SK-N-MC (cell line): Measurements from ENCODE around the gene SDK2.

Experiments used
- DNase-seq: peaks from one replicate; pipeline ENCODE4 v3.0.0-alpha.2; 2011; ENCODE audit warnings: low read depth, low spot score
- H3K27ac ChIP-seq: fragments of 200-600 bp; sonication (generic); 2 replicates; pipeline ENCODE4 v1.5.1; 2016; ENCODE audit warnings: mixed run types
- H3K36me3 ChIP-seq: fragments of 200-600 bp; sonication (generic); 2 replicates; pipeline ENCODE4 v1.6.1; 2017; ENCODE audit warnings: antibody characterized with exemption, low read length, mixed read lengths; ENCODE audit not compliant: insufficient read depth
- H3K4me3 ChIP-seq: fragments of 200-600 bp; sonication (generic); 2 replicates; pipeline ENCODE4 v1.5.1; 2016
- H3K9ac ChIP-seq: fragments of 200-600 bp; sonication (generic); 2 replicates; pipeline ENCODE4 v1.8.0; 2017; ENCODE audit warnings: mixed run types, mixed read lengths; ENCODE audit not compliant: insufficient read length
- H3K9me3 ChIP-seq: fragments of 200-600 bp; sonication (generic); 2 replicates; pipeline ENCODE4 v1.6.1; 2017; ENCODE audit warnings: low read depth, mild to moderate bottlenecking, antibody characterized with exemption, low read length, moderate library complexity, mixed read lengths
- EZH2 ChIP-seq: fragments of 200-600 bp; sonication (generic); IDR thresholded peaks from one replicate; pipeline ENCODE4 v1.6.1; 2017; ENCODE audit warnings: antibody characterized with exemption
- FOXP2 ChIP-seq: optimal IDR thresholded peaks from 2 replicates; pipeline ENCODE3; 2011; ENCODE audit warnings: mild to moderate bottlenecking, moderate library complexity; ENCODE audit not compliant: insufficient read depth; ENCODE audit errors: extremely low read length, control extremely low read depth
- POLR2AphosphoS5 ChIP-seq: IDR thresholded peaks from 2 replicates; pipeline ENCODE4 v1.6.1; 2012; ENCODE audit warnings: mild to moderate bottlenecking, low read depth, low read length, borderline replicate concordance

The SDK2 gene

GRCh38 chr17:73644145-73645049, at the start of gene SDK2:
TSS of gene SDK2 (minus strand) at chr17:73644445. CDS start at chr17:73644088, 357 bp downstream.
- no peaks in the 10 kb centered on the region for H3K9me3 ChIP-seq
- H3K4me3 ChIP-seq: no peak within 1 kb of the TSS
- no peak within 1 kb of the TSS for H3K9ac ChIP-seq
- DNase-seq: no peak
- no peak within 1 kb of the TSS for H3K27ac ChIP-seq
- TF ChIP-seq EZH2 (peak; percentile 2), FOXP2 (no peak)
- no peaks in the 10 kb centered on the region for H3K36me3 ChIP-seq

- Histone ChIP-seq H3K27ac (no peak overlapping the region), H3K4me3 (no peak overlapping the region), H3K9me3 (no peaks in the 10 kb centered on the region), H3K9ac (no peak overlapping the region), H3K36me3 (no peaks in the 10 kb centered on the region)
- no peak for DNase-seq
- TF ChIP-seq FOXP2 (no peak), POLR2AphosphoS5 (no peak), EZH2 (no peak)
Measured at GRCh38 chr17:73693071-73693470, 48.8 kb upstream of the SDK2 start.

GRCh38 chr17:73691321-73691766, 47.1 kb upstream of the SDK2 start:
- Histone ChIP-seq H3K36me3 (no peaks in the 10 kb centered on the region), H3K4me3 (no peak overlapping the region), H3K9ac (no peak overlapping the region), H3K9me3 (no peaks in the 10 kb centered on the region), H3K27ac (no peak overlapping the region)
- no peak for DNase-seq
- TF ChIP-seq FOXP2: no peak
- TF ChIP-seq EZH2: no peak
- no peak for TF ChIP-seq POLR2AphosphoS5

GRCh38 chr17:73690676-73691075, 46.4 kb upstream of the SDK2 start:
- TF ChIP-seq EZH2 (no peak), POLR2AphosphoS5 (no peak), FOXP2 (no peak)
- Histone ChIP-seq H3K9ac (no peak overlapping the region), H3K4me3 (no peak overlapping the region), H3K36me3 (no peaks in the 10 kb centered on the region), H3K27ac (no peak overlapping the region), H3K9me3 (no peaks in the 10 kb centered on the region)
- DNase-seq: no peak

GRCh38 chr17:73689596-73690275, 45.5 kb upstream of the SDK2 start:
- Histone ChIP-seq H3K27ac (no peak overlapping the region), H3K36me3 (no peaks in the 10 kb centered on the region), H3K9me3 (no peaks in the 10 kb centered on the region), H3K4me3 (no peak overlapping the region), H3K9ac (no peak overlapping the region)
- no peak for DNase-seq
- TF ChIP-seq EZH2 (no peak), FOXP2 (no peak), POLR2AphosphoS5 (no peak)

GRCh38 chr17:73686961-73687360, 42.7 kb upstream of the SDK2 start:
- H3K9me3 ChIP-seq: no peaks in the 10 kb centered on the region
- no peak for DNase-seq
- H3K36me3 ChIP-seq: no peaks in the 10 kb centered on the region
- no peak overlapping the region for H3K9ac ChIP-seq
- no peak overlapping the region for H3K27ac ChIP-seq
- H3K4me3 ChIP-seq: no peak overlapping the region
- TF ChIP-seq POLR2AphosphoS5 (no peak), FOXP2 (no peak), EZH2 (no peak)

- Histone ChIP-seq H3K9me3 (no peaks in the 10 kb centered on the region), H3K4me3 (no peak overlapping the region), H3K36me3 (no peaks in the 10 kb centered on the region), H3K27ac (no peak overlapping the region), H3K9ac (no peak overlapping the region)
- TF ChIP-seq EZH2 (no peak), POLR2AphosphoS5 (no peak), FOXP2 (no peak)
- no peak for DNase-seq
Measured at GRCh38 chr17:73686126-73686525, 41.9 kb upstream of the SDK2 start.

GRCh38 chr17:73684183-73684582, 39.9 kb upstream of the SDK2 start:
- DNase-seq: no peak

More at GRCh38 chr17:73684183-73684582, 39.9 kb upstream of the SDK2 start:
- no peak overlapping the region for H3K27ac ChIP-seq
- no peak overlapping the region for H3K4me3 ChIP-seq
- TF ChIP-seq EZH2 (no peak), POLR2AphosphoS5 (no peak), FOXP2 (no peak)
- no peaks in the 10 kb centered on the region for H3K9me3 ChIP-seq
- no peak overlapping the region for H3K9ac ChIP-seq
- H3K36me3 ChIP-seq: no peaks in the 10 kb centered on the region
